SK-N-MC (cell line): ENCODE measurements around the gene GRK6.

Experiments
- EZH2 ChIP-seq: fragments of 200-600 bp; sonication (generic); IDR thresholded peaks from one replicate; pipeline ENCODE4 v1.6.1; 2017; ENCODE audit warnings: antibody characterized with exemption
- FOXP2 ChIP-seq: optimal IDR thresholded peaks from 2 replicates; pipeline ENCODE3; 2011; ENCODE audit warnings: mild to moderate bottlenecking, moderate library complexity; ENCODE audit not compliant: insufficient read depth; ENCODE audit errors: extremely low read length, control extremely low read depth
- POLR2AphosphoS5 ChIP-seq: IDR thresholded peaks from 2 replicates; pipeline ENCODE4 v1.6.1; 2012; ENCODE audit warnings: mild to moderate bottlenecking, low read depth, low read length, borderline replicate concordance

DNA sequence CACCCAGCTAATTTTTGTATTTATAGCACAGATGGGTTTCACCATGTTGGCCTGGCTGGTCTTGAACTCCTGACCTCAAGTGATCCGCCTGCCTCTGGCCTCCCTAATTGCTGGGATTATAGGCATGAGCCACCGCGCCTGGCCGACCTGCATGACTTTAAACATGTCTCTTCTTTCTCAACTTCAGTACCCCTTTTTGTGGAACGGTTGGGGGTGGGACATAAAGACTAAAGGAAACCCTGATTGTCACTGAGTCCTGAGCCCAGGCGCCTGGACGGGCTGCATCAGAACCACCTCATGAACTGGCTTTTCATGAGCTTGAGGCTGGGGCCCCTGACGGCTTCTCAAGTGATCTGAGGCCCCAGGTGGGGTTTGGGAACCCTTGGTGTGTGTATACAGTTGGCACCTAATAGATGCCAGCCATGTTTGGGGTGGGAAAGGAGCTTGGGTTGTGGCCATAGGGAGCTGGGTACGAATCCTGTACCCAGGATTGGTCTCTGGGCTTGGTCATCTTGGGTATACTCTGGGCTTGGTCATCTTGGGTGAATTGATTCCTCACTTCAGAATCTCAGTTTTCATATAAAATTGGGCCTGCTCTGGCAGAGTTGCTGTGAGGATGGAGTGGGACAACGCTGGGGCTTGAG lies 2.2 kb downstream of the GRK6 start:
- TF ChIP-seq FOXP2 (no peak), EZH2 (no peak), POLR2AphosphoS5 (no peak)
